BLaER1 treated with 17β-estradiol and CSF1 and Interleukin-3, amounts not matched to agents 10 nM and 100 nM (cell line): ENCODE data around the gene TYMS.

Experiments used
- H3K27ac ChIP-seq, 11 experiments: shearing (Covaris generic); formaldehyde crosslinking; 2 replicates each; pipeline ENCODE4 v1.8.1; 2022
- H3K27me3 ChIP-seq, 11 experiments: shearing (Covaris generic); formaldehyde crosslinking; 2 replicates each; pipeline ENCODE4 v1.8.1; 2022
- H3K36me3 ChIP-seq, 11 experiments: shearing (Covaris generic); formaldehyde crosslinking; 2 replicates each; pipeline ENCODE4 v1.8.1; 2022
- H3K4me1 ChIP-seq, 10 experiments: shearing (Covaris generic); formaldehyde crosslinking; 2 replicates each; pipeline ENCODE4 v1.8.1; 2022
- H3K4me2 ChIP-seq, 11 experiments: shearing (Covaris generic); formaldehyde crosslinking; 2 replicates each; pipeline ENCODE4 v1.8.1; 2022
- H3K4me3 ChIP-seq, 10 experiments: shearing (Covaris generic); formaldehyde crosslinking; 2 replicates each; pipeline ENCODE4 v1.8.1; 2022
- H3K9ac ChIP-seq, 11 experiments: shearing (Covaris generic); formaldehyde crosslinking; 2 replicates each; pipeline ENCODE4 v1.8.1; 2022
- H3K9me3 ChIP-seq, 11 experiments: shearing (Covaris generic); formaldehyde crosslinking; replicated peaks in 1 of 11; 2 replicates each; pipeline ENCODE4 v1.8.1; 2022
- H4K20me1 ChIP-seq, 11 experiments: shearing (Covaris generic); formaldehyde crosslinking; 2 replicates each; pipeline ENCODE4 v1.8.1; 2022
- Cebpa-rat ChIP-seq, 11 experiments: shearing (Covaris generic); IDR thresholded peaks; 2 replicates each; pipeline ENCODE4 v1.8.1; 2022

Gene TYMS

DNA sequence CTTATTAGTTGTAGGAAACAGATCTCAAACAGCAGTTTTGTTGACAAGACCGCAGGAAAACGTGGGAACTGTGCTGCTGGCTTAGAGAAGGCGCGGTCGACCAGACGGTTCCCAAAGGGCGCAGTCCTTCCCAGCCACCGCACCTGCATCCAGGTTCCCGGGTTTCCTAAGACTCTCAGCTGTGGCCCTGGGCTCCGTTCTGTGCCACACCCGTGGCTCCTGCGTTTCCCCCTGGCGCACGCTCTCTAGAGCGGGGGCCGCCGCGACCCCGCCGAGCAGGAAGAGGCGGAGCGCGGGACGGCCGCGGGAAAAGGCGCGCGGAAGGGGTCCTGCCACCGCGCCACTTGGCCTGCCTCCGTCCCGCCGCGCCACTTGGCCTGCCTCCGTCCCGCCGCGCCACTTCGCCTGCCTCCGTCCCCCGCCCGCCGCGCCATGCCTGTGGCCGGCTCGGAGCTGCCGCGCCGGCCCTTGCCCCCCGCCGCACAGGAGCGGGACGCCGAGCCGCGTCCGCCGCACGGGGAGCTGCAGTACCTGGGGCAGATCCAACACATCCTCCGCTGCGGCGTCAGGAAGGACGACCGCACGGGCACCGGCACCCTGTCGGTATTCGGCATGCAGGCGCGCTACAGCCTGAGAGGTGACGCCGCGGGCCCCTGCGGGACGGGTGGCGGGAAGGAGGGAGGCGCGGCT, at the start of gene TYMS:
TSS of gene TYMS (plus strand) at position 343 of the 690 bp plus-strand sequence. CDS start at position 433, 90 bp downstream.
- Histone ChIP-seq H3K4me3 (peak within 1 kb of the TSS; percentile 75 to 98 (median 96)), H3K4me1 (peaks cover 6 to 30% (median 25%) of the 10 kb centered on the region in 10 experiments; a peak in 18 of 20 replicates)
- TF ChIP-seq Cebpa-rat (IDR thresholded peaks at IDR 0.05): no peak

DNA sequence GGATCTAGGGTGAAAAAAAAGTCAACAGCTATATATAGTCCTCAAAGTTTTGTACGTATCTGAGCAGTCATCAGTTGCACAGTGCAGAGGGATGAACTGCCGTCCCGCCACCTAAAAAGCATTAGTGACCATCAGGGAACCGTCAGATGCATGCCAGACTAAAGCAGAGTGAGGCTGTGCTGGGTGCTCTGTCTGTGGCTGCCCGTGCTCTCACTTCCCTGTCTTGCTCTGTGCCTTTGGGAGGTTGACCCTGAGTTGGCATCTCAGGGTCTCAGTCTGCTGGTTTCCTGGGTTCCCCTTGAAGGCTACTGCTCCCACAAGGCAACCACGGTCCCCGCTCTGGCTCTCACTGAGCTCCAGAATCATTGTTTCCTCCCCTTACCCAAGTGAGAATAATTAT, 49.5 kb upstream of the TYMS start:
- H3K4me1 ChIP-seq: peaks cover 0 to 10% (median 0%) of the 10 kb centered on the region in 10 experiments; a peak in 6 of 20 replicates
- H3K27me3 ChIP-seq: no peaks in the 10 kb centered on the region
- TF ChIP-seq Cebpa-rat (IDR thresholded peaks at IDR 0.05): no peak
- no peaks in the 10 kb centered on the region for H3K36me3 ChIP-seq
- peak overlapping the region in 2 of 11 experiments; percentile 3 to 55; a peak in 2 of 22 replicates for H3K4me2 ChIP-seq
- H3K4me3 ChIP-seq: no peak overlapping the region
- H4K20me1 ChIP-seq: no peaks in the 10 kb centered on the region
- no peak overlapping the region for H3K27ac ChIP-seq
- no peaks in the 10 kb centered on the region for H3K9me3 ChIP-seq
- no peak overlapping the region for H3K9ac ChIP-seq

More for the DNA sequence above, at the start of gene TYMS:
- Histone ChIP-seq H3K27ac (peak within 1 kb of the TSS in 10 of 11 experiments; percentile 43 to 99 (median 94); a peak in 20 of 22 replicates), H3K4me2 (peak within 1 kb of the TSS; percentile 83 to 98 (median 91)), H3K9me3 (peaks cover 0 to 34% (median 32%) of the 10 kb centered on the region in 11 experiments; a peak in 18 of 22 replicates), H4K20me1 (peaks cover 0 to 8% (median 0%) of the 10 kb centered on the region in 11 experiments; a peak in 2 of 22 replicates), H3K9ac (peak within 1 kb of the TSS; percentile 73 to 99 (median 95)), H3K27me3 (peaks cover 0 to 9% (median 0%) of the 10 kb centered on the region in 11 experiments; a peak in 1 of 22 replicates), H3K36me3 (peaks cover 0 to 39% (median 36%) of the 10 kb centered on the region in 11 experiments; a peak in 19 of 22 replicates)

DNA sequence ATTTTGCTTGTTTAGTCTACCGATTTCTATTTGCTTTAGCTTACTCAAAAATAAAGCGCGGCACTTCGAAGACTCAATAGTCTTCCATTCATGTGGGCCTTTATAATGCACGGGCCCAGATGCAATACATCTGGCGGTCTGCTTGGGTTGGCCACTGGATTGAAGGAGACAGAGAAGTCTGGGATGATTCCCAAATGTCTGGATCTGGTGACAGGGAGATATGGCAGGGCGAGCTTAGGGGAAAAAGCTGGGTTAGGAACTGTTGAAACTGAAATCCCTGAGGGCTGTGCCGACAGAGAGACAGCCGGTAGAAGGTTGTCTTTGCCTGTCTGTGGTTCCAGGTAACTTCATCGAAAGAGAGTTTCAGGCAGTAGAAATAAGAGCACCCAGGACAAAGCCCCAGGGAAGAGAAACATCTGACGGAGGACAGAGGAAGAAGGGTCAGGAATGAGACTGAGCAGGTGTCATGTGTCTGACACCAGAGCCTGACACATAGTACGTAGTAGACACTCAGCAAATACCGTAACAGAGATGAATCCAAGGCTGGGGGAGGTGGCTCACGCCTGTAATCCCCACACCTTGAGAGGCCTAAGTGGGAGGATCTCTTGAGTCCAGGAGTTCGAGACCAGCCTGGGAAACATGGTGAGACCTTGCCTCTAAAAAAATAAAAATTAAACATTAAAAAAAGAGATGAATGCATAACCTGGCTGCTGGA, 47.1 kb upstream of the TYMS start:
- no peak for TF ChIP-seq Cebpa-rat (IDR thresholded peaks at IDR 0.05)
- Histone ChIP-seq H3K36me3 (no peaks in the 10 kb centered on the region), H3K9ac (no peak overlapping the region), H3K9me3 (no peaks in the 10 kb centered on the region), H3K4me2 (no peak overlapping the region), H3K27me3 (no peaks in the 10 kb centered on the region), H3K27ac (no peak overlapping the region), H3K4me1 (peaks cover 0 to 30% (median 10%) of the 10 kb centered on the region in 10 experiments; a peak in 13 of 20 replicates), H3K4me3 (no peak overlapping the region), H4K20me1 (no peaks in the 10 kb centered on the region)

DNA sequence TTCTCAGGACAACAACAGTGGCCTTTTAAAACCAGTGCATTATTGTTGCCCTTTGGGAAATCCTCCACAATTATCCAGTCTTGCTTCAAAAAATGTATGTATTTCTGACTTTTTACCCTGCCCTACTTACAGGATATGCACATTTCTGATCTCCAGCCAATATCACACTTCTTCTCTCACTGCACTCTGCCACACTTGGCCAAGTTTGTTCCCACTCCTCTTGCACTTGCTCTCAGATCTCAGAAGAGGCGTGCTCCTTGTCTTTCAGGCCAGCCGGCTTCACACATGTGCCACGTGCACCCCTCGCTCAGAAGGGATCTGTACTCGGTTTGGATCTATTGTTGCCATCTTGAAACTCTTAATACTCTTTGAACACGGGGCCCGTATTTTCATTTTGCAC, 45.3 kb upstream of the TYMS start:
- Histone ChIP-seq H3K36me3 (no peaks in the 10 kb centered on the region), H3K27ac (no peak overlapping the region), H4K20me1 (no peaks in the 10 kb centered on the region), H3K27me3 (no peaks in the 10 kb centered on the region), H3K4me2 (no peak overlapping the region), H3K9me3 (no peaks in the 10 kb centered on the region), H3K4me3 (no peak overlapping the region), H3K4me1 (peaks cover 0 to 43% (median 16%) of the 10 kb centered on the region in 10 experiments; a peak in 13 of 20 replicates), H3K9ac (no peak overlapping the region)
- TF ChIP-seq Cebpa-rat (IDR thresholded peaks at IDR 0.05): no peak

DNA sequence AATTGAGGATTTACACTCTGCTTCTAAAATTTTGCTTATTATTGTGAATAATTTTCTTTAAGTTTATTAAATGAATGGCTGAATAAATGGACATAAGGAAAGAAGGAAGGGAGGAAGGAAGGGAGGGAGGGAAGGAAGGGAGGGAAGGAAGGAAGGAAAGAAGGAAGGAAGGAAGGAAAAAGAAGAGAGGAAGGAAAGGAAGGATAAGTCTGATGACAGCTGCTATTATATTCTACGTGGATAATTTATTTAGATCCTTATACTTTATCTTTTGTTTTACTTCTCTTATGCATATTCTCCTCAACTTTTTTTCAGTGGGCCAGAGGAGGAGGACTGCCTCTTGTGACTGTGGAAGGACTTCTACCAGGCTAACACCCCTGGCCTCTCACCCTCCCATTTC, 43.3 kb upstream of the TYMS start:
- H3K9ac ChIP-seq: no peak overlapping the region
- H3K27me3 ChIP-seq: no peaks in the 10 kb centered on the region
- H4K20me1 ChIP-seq: no peaks in the 10 kb centered on the region
- peak overlapping the region in 9 of 11 experiments; percentile 8 to 77 (median 58); a peak in 14 of 22 replicates for H3K4me2 ChIP-seq
- no peaks in the 10 kb centered on the region for H3K9me3 ChIP-seq
- no peak overlapping the region for H3K4me3 ChIP-seq
- peaks cover 0 to 33% (median 15%) of the 10 kb centered on the region in 10 experiments; a peak in 13 of 20 replicates for H3K4me1 ChIP-seq
- no peak for TF ChIP-seq Cebpa-rat (IDR thresholded peaks at IDR 0.05)
- H3K36me3 ChIP-seq: no peaks in the 10 kb centered on the region
- H3K27ac ChIP-seq: peak overlapping the region in 7 of 11 experiments; percentile 4 to 81 (median 57); a peak in 12 of 22 replicates

GRCh38 chr18:615092-615521, 42.3 kb upstream of the TYMS start:
- H3K9me3 ChIP-seq: no peaks in the 10 kb centered on the region
- peak overlapping the region in 7 of 11 experiments; percentile 8 to 77 (median 66); a peak in 11 of 22 replicates for H3K4me2 ChIP-seq
- peak overlapping the region in 10 of 11 experiments; percentile 15 to 81 (median 52); a peak in 19 of 22 replicates for H3K27ac ChIP-seq
- H3K27me3 ChIP-seq: no peaks in the 10 kb centered on the region
- no peaks in the 10 kb centered on the region for H4K20me1 ChIP-seq
- H3K36me3 ChIP-seq: no peaks in the 10 kb centered on the region
- H3K9ac ChIP-seq: peak overlapping the region in 1 of 11 experiments; percentile 21; a peak in 2 of 22 replicates
- peak in 3 of 11 experiments; percentile 13 to 30 (median 24); a peak in 4 of 22 replicates for TF ChIP-seq Cebpa-rat (IDR thresholded peaks at IDR 0.05)
- peaks cover 0 to 33% (median 15%) of the 10 kb centered on the region in 10 experiments; a peak in 13 of 20 replicates for H3K4me1 ChIP-seq
- no peak overlapping the region for H3K4me3 ChIP-seq

DNA sequence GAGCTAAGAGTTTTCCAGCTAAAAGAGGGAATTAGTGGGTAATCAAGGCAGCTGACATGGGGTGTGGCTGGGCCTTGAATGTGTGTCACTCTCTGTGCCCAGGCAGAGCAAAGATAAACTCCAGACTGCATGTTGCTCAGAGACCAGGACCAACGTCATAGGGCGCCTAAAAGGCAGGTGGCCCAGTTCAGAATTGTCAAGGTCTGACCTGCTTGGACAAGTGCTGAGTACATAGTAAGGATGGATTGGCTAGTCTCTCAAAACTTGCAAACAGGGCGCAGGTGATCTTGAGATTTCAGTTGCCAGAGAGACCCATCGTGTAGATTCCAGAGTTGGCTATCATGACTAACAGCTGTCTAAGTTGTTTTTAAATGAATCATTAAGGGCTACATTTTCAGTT, 41.7 kb upstream of the TYMS start:
- H3K9ac ChIP-seq: peak overlapping the region in 1 of 11 experiments; percentile 8; a peak in 3 of 22 replicates
- TF ChIP-seq Cebpa-rat (IDR thresholded peaks at IDR 0.05): no peak

GRCh38 chr18:616380-616995, 41.0 kb upstream of the TYMS start:
- Histone ChIP-seq H3K9me3 (no peaks in the 10 kb centered on the region), H3K36me3 (no peaks in the 10 kb centered on the region), H3K4me1 (peaks cover 0 to 34% (median 15%) of the 10 kb centered on the region in 10 experiments; a peak in 16 of 20 replicates), H4K20me1 (no peaks in the 10 kb centered on the region), H3K9ac (no peak overlapping the region), H3K27ac (peak overlapping the region in 2 of 11 experiments; percentile 57 to 67; a peak in 4 of 22 replicates), H3K4me3 (no peak overlapping the region), H3K4me2 (peak overlapping the region in 1 of 11 experiments; percentile 58; a peak in 2 of 22 replicates), H3K27me3 (no peaks in the 10 kb centered on the region)
- TF ChIP-seq Cebpa-rat (IDR thresholded peaks at IDR 0.05): no peak

More for the DNA sequence above, 41.7 kb upstream of the TYMS start:
- H3K27ac ChIP-seq: peak overlapping the region in 10 of 11 experiments; percentile 15 to 81 (median 52); a peak in 19 of 22 replicates
- H3K4me2 ChIP-seq: peak overlapping the region in 6 of 11 experiments; percentile 24 to 77 (median 62); a peak in 9 of 22 replicates
- no peak overlapping the region for H3K4me3 ChIP-seq
- H3K9me3 ChIP-seq: no peaks in the 10 kb centered on the region
- H4K20me1 ChIP-seq: no peaks in the 10 kb centered on the region
- no peaks in the 10 kb centered on the region for H3K27me3 ChIP-seq
- no peaks in the 10 kb centered on the region for H3K36me3 ChIP-seq
- peaks cover 0 to 33% (median 15%) of the 10 kb centered on the region in 10 experiments; a peak in 13 of 20 replicates for H3K4me1 ChIP-seq
